ENCODE data around the gene DMD.
"Not testable (repeated sequence)": the region's sequence is repeated elsewhere in the genome, so short reads cannot be mapped to it uniquely, and the experiment has no call there.

DMD gene

DNA sequence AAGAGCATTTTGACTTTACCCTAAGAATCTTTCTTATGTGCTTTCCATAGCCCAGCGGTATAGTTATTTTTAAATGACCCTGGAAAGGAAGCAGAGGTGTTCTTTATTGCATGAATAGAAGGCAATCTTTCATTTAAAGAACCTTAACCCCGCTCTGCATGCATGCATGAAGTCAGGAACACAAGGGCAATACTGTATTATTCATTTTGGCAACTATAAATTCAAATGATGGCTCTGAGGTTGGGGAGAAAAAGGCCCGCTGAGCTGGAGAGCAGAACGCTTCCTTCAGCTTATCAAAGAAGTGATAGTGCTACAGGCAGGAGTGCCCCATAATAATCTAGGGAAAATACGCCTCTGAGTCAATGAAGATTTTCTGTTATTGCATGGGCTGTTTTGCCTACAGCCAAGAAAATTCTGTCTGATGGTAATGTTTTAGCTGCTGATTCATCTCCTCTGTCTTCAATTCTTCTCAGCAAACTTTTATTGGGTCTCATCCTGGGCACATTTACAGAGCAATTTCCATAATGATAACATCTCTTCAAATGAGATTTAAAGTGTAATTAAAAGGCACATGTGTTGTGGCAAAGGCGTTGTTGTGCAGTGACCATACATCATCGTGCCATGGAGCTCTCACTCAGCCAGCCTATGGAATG, 1687.3 kb downstream of the DMD start:
- DNase-seq (ENCODE audit: low spot score), result no peak

DNA sequence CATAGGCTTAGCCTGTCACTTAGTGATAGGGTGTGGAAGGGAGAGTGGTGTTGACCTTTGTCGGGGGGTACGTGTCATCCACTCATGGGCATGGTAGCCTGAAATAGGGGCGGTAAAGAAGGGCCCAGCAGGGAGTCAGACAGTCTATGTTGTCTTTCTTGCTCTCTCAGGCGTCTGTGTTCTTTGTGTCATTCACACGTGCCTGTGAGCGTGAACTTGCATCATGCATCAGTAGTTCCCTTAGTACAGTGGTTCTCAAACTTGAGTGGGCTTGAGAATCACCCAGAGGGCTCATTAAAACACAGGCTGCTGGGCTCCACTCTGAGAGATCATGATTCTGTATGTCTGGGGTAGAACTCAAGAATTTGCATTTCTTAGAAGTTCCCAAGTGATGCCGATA, 1688.6 kb downstream of the DMD start:
- no peak for DNase-seq (ENCODE audit: low spot score)

DNA sequence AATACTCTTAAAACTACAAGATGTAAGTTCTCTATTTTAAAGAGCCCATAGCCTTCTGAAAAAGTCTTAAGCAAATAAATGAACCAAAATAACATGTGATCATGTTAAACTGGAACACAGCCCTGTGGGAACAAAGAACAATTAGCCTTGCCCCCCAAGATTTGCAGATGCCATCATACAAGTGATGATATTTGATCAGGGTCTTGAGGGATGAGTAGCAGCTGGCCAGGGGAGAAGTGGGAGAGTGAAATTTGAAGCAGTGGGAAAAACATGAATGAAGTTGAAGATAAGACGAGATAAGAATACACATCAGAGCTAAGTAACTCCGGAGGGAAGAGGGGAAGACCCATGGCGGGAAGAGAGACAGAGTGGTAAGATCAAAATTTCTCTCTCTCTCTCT, 1689.4 kb downstream of the DMD start:
- no peak for DNase-seq (ENCODE audit: low spot score)

- no peak for DNase-seq (ENCODE audit: low spot score)
Observed at GRCh38 chrX:31516527-31516926, 1694.8 kb downstream of the DMD start.

- DNase-seq (ENCODE audit: low spot score), result peak; percentile 33
Observed at GRCh38 chrX:31508338-31508737, 1703.0 kb downstream of the DMD start.

DNA sequence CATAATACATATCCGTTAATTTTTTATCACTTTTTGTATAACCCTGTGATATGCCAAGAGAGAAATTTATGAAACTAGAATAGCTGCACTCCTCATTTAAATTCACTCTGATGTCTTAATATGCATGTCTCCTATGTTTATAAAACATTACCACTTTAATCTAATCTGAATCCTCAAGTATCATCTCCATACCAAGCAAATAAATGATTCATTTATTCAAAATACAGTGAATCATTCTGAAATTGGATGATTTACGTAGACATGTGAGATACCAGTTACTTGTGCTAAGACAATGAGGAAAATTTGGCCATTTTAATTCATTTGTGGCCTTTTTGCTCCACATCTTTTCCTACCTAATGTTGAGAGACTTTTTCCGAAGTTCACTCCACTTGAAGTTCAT, 1704.4 kb downstream of the DMD start:
- no peak for DNase-seq (ENCODE audit: low spot score)

DNA sequence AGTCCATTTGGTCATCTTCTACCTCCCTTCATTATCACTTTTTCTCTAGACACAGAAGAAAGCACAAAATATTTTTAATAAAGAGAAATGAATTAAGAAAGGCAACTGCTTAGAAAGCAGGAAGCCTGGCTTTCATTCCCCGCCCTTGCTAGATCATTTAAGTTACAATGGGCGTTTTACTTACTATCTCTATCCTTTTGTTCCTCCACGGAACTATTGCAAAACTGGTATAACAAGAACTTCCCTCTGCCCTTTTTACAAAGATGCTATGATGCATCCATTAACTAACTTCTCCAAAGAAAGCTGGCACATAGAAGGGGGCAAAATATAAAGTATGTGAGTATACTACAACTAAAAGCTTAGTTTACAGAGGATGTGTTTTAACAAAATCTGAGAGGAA, 1705.0 kb downstream of the DMD start:
- DNase-seq (ENCODE audit: low spot score), result no peak

GRCh38 chrX:31500921-31501320, 1710.4 kb downstream of the DMD start:
- no peak for DNase-seq (ENCODE audit: low spot score)

GRCh38 chrX:31499109-31499508, 1712.2 kb downstream of the DMD start:
- no peak for DNase-seq (ENCODE audit: low spot score)

DNA sequence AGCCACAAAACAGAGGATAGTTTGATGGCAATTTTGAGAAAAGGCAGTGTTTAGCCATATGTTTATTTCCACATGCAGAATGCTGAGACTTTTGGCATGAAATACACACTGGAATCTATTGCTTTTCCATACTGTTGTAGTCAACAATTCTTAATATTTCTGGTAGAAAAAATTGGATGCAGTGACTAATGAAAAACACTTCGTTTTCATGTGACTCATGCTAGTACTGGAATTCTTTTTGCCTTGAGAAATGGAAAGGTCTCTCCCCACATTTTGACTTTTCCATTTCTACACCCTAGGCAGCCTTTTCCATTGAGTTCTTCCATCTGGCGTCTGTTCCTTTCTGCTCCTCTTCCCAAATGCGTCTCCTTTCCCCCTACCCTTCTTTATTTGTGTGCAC, 1714.3 kb downstream of the DMD start:
- DNase-seq (ENCODE audit: low spot score), result no peak

GRCh38 chrX:31487951-31488350, 1723.4 kb downstream of the DMD start:
- DNase-seq (ENCODE audit: low spot score), result no peak

GRCh38 chrX:31483336-31483735, 1728.0 kb downstream of the DMD start:
- DNase-seq (ENCODE audit: low spot score), result peak; percentile 46

DNA sequence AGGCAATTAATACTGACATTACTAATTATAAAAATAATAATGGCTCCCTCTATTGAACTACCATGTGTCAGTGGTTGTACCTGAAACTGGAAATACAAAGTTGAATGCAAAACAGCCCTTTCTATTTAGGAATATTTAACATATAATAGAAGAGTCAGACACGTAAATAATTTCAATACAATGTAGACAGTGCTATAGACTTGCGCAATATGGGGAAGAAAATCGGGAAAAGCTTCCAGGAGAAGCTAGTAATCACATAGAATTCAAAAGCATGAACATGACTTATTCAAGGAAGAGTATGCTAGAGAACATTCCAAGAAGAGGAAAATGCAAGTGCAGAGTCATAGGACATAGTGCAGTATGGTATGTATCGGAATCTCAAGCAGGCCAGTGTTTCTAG, 1730.7 kb downstream of the DMD start:
- DNase-seq (ENCODE audit: low spot score), result no peak

DNA sequence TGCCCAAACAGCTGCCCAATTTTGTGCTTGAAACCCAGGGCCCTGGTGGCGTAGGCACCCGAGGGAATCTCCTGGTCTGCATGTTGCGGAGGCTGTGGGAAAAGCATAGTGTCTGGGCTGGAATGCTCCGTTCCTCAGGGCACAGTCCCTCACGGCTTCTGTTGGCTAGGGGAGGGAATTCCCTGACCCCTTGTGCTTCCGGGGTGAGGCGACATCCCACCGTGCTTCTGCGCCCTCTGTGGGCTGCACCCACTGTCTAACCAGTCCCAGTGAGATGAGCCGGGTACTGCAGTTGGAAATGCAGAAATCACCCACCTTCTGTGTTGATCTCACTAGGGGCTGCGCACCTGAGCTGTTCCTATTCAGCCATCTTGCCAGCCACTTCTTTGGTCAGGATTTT, 1740.1 kb downstream of the DMD start:
- DNase-seq (ENCODE audit: low spot score), result no peak

DNA sequence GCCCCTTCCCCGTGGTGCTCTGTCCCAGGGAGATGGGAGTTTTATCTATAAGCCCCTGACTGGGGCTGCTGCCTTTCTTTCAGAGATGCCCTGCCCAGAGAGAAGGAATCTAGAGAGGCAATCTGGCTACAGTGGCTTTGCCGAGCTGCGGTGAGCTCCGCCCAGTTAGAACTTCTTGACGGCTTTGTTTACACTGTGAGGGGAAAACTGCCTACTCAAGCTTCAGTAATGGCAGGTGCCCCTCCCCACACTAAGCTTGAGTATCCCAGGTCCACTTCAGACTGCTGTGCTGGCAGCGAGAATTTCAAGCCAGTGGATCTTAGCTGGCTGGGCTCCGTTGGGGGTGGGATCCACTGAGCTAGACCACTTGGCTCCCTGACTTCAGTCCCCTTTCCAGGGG, 1740.6 kb downstream of the DMD start:
- not testable (repeated sequence) for DNase-seq (ENCODE audit: low spot score)

- no peak for DNase-seq (ENCODE audit: low spot score)
Observed at GRCh38 chrX:31464306-31464915, 1746.9 kb downstream of the DMD start.

DNA sequence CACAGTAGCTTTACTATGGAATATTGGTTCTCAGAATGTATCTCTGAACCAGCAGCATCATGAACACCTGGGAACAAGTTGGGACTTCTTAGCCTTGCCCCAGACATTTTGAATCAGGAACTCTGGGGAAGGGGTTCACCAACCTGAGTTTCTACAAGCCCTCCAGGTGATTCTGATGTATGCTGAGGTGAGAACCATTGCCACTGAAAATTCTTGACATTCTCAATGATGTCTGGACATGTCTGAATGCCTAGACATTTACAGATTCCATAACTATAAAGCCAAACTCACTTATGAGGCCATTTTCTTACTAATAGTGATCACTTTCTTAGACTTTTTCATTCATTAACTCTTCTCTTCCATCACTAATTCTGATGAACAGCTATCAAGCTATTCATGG, 1750.1 kb downstream of the DMD start:
- DNase-seq (ENCODE audit: low spot score), result no peak

DNA sequence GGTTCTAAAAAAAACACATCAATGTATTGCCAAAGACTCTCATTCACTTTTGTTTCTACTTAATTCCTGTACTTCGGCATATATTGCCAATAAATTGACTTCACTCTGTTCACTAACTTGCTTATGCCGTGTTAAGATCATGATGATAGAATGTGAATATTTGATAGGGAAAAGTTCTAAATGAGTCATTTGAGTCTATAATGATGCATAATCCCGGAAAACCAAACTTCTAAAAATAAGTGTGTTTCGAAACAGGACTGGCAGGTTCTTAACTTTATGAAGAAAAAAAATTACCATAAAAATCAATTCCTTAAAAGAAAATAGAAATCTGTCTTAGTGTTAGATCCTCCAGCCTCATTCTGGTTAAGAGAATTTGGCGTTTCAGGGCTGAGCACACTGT, 1752.0 kb downstream of the DMD start:
- no peak for DNase-seq (ENCODE audit: low spot score)

DNA sequence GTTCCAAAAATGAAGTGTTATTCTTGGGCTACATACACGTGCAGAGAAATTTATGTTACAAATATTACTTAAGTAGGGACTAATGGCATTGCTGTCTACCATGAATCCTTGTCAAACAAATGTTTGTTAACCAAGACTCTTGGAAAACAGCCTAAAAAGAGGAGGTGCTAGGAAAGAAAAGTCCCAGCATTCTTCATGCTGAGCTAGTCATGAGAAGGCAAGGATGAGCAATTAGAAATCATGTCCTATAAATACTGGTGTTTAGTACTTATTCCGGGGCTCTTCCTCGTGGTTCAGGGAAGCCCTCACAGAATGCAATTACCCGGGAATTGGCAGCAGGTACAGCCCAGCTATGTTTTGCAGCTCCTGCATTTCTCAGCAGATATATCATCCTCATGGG, 1761.4 kb downstream of the DMD start:
- no peak for DNase-seq (ENCODE audit: low spot score)

DNA sequence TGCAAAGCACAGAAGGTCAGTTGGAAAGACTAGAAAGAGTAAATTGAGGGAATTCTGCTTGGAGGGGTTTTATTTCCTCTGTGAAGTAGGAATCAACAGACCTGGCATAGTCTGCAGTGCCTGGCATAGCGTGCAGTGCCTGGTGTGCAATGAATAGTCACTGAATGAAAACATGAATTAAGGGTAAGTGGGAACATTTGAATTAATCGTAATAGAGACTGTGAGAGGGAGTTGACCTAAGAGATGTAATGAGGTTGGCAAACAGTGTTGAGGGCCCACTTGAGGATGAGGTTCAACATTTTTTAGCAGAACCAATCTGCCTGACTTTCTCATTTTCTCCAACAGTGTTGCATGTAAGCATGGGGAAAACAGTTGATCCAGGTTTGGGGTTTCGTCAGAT, 1762.3 kb downstream of the DMD start:
- DNase-seq (ENCODE audit: low spot score), result no peak

GRCh38 chrX:31445542-31445941, 1765.8 kb downstream of the DMD start:
- DNase-seq (ENCODE audit: low spot score), result no peak

GRCh38 chrX:31443654-31444053, 1767.7 kb downstream of the DMD start:
- DNase-seq (ENCODE audit: low spot score), result no peak

GRCh38 chrX:31440546-31440945, 1770.8 kb downstream of the DMD start:
- no peak for DNase-seq (ENCODE audit: low spot score)

DNA sequence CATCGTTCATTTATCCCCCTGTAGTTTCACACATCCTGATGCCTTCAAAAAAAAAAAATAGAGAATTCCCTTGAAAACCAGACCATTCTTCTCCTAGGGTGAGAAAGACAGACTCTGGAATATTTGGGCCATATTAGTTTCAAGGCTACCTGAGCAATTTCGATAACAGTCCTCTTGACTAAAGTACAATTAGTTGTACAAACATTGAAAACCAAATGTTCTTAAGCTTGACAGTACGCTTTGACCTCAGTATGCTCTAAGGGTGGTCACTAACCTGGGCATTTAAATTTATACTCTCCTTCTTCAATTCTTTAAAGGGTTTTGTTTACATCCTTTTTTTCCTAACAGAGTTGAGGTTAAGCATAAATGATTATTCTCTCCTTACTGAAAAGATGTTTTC, 1774.9 kb downstream of the DMD start:
- DNase-seq (ENCODE audit: low spot score), result no peak
